HG02885 (cell line): ENCODE data around the gene TNS2.

Experiments
- ATAC-seq: cut with Tn5 transposase; IDR thresholded peaks from one replicate; pipeline ENCODE4 v1.9.1; 2021; ENCODE audit warnings: mild to moderate bottlenecking; ENCODE audit not compliant: unreplicated experiment, poor library complexity

TNS2 gene

DNA sequence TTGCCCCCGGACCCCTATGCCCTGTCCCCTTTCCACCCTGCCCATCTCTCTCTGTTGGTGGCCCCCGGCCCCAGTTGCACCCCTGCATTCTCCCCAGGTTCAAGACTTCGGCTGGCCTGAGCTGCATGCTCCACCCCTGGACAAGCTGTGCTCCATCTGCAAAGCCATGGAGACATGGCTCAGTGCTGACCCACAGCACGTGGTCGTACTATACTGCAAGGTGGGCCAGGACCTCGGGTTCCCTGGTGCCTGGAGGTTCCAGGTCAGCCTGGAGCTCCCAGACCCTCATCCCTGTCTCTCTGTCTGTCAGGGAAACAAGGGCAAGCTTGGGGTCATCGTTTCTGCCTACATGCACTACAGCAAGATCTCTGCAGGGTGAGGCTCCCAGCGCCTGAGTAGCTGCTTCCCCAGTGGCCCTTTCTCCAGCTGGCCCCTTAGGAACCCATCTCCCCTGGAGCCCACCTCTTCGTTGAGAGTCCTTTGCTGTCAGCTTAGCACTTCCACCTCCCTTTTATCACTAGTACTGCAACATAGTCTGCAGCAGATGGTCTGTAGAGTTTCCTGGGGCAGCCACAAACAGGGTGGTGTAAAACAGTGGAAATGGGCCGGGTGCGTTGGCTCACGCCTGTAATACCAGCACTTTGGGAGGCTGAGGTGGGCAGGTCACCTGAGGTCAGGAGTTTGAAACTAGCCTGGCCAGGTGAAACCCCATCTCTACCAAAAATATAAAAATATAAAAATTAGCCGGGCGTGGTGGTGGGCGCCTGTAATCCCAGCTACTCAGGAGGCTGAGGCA, 5.8 kb downstream of the TNS2 start:
- no peak for ATAC-seq

DNA sequence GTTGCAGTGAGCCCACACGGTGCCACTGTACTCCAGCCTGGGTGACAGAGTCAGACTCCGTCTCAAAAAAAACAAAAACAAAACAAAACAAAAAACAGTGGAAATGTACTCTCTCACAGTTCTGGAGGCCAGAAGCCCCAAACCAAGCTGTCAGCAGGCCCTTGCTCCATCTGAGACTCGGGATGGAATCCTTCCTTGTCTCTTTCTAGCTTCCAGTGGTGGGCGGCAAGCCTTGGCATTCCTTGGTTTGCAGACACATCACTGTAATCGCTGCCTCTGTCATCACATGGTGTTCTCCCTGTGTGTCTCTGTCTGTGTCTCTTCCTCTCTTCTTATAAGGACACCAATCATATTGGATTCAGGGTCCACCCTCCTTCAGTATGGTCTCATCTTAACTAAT, 6.4 kb downstream of the TNS2 start:
- no peak for ATAC-seq

DNA sequence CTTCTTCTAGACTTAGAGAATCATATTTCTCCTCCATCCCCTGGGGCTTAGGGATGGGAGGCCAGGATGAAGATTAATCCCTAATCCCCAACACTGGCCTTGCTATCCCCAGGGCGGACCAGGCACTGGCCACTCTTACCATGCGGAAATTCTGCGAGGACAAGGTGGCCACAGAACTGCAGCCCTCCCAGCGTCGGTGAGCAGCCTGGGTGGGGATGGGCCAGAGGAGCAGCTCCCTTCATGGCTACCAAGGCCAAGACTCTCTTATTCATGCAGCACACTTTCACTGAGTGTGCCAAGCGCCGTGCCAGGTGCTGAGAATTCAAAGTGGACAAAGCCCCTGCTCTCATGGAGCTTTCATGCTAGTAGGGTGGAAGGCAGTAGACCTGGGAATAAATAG, 7.0 kb downstream of the TNS2 start:
- no peak for ATAC-seq

DNA sequence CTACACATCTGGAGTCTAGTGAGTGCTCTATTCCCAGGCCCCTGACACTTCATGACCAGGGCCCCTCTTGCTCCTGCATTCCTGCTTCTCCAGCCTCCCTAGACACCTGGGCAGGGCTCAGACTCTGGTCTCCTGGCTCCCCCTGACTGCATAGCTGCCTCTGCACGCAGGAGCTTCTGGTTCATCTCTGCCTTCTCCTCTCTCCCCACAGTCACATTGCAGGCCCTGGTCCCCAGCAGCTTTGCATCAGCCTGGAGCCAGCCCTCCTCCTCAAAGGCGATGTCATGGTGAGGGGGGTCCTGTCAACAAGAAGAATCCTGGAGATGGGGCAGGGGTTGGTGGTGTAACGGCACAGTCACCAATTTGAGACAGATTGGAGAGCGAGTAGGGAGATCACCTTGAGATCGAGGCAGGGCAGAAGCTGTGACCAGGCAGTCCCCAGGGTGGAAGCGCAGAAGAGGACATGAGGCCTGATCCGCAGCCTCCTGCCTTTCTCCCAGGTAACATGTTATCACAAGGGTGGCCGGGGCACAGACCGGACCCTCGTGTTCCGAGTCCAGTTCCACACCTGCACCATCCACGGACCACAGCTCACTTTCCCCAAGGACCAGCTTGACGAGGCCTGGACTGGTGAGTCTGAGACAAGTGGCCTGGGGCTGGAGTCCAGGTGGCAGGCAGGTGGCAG, 8.1 kb downstream of the TNS2 start:
- ATAC-seq: no peak

GRCh38 chr12:53058674-53059433, 9.0 kb downstream of the TNS2 start:
- no peak for ATAC-seq

- ATAC-seq: no peak
Measured at GRCh38 chr12:53059434-53060063, 9.7 kb downstream of the TNS2 start.

DNA sequence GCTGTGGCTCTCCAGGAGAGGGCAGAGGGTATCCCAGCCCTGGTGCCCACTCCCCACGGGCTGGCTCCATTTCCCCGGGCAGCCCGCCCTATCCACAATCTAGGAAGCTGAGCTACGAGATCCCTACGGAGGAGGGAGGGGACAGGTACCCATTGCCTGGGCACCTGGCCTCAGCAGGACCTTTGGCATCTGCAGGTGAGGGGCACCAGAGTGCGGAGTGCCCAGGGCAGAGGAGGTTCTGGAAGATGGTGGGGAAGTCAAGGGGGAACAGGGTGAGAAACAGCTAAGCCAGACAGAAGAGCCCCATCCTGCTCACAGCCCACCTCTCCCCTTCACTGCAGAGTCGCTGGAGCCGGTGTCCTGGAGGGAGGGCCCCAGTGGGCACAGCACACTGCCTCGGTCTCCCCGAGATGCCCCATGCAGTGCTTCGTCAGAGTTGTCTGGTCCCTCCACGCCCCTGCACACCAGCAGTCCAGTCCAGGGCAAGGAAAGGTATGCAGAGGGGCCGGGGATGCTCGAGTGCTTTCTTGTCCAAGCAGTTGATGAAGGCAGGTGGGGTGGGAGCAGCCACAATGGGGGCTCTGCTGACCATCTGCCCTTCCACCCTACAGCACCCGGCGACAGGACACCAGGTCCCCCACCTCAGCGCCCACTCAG, 10.3 kb downstream of the TNS2 start:
- ATAC-seq: no peak

- no peak for ATAC-seq
Measured at GRCh38 chr12:53060721-53061276, 10.9 kb downstream of the TNS2 start.

DNA sequence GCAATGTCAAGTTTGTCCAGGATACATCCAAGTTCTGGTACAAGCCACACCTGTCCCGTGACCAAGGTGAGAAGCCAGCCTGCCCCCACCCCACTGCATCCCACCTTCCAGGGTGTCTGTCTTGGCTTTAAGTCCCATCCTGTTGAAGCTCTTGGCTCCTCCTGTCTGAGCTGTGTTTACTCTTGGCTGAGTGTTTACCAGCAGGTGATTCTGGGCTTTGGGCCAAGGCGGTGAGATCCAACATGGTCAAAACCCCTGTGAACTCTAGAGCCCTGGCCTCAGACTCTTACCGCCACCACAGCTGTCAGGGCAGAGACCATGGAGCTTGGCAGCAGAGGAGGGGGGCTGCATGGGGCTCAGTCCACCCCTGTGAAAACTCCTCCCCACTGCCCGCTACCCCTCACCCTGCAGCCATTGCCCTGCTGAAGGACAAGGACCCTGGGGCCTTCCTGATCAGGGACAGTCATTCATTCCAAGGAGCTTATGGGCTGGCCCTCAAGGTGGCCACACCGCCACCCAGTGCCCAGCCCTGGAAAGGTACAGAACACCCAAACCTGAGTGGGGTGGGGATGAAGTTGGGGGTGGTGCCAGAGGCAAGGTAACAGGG, 11.6 kb downstream of the TNS2 start:
- ATAC-seq: no peak

- ATAC-seq: no peak
Measured at GRCh38 chr12:53062011-53062961, 12.4 kb downstream of the TNS2 start.

DNA sequence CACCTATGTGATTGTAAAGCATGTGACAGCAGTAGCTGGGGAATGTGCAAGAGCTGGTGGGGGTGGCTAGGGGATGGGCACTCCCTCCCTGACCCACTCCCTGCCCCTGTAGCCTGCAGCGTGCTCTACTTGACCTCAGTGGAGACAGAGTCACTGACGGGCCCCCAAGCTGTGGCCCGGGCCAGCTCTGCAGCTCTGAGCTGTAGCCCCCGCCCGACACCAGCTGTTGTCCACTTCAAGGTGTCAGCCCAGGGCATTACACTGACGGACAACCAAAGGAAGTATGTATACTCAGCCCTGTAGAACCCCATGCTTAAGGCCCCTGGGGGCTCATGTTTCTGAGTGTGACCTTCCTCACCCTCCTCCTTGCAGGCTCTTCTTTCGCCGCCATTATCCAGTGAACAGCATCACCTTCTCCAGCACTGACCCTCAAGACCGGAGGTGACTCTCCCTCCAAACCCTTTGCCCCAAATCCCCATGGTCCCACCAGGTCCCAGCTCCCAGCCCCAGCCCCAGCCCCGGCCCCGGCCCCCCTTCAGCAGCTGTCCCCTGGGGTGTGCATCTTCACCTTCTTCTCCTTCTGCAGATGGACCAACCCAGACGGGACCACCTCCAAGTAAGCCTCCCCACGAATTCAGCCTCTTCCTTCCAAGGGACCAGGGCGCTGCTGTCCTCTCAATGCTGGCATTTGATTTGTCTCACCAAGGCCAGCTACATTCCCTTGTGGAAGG, 13.3 kb downstream of the TNS2 start:
- ATAC-seq: no peak

GRCh38 chr12:53063708-53064612, 14.1 kb downstream of the TNS2 start:
- ATAC-seq: no peak

DNA sequence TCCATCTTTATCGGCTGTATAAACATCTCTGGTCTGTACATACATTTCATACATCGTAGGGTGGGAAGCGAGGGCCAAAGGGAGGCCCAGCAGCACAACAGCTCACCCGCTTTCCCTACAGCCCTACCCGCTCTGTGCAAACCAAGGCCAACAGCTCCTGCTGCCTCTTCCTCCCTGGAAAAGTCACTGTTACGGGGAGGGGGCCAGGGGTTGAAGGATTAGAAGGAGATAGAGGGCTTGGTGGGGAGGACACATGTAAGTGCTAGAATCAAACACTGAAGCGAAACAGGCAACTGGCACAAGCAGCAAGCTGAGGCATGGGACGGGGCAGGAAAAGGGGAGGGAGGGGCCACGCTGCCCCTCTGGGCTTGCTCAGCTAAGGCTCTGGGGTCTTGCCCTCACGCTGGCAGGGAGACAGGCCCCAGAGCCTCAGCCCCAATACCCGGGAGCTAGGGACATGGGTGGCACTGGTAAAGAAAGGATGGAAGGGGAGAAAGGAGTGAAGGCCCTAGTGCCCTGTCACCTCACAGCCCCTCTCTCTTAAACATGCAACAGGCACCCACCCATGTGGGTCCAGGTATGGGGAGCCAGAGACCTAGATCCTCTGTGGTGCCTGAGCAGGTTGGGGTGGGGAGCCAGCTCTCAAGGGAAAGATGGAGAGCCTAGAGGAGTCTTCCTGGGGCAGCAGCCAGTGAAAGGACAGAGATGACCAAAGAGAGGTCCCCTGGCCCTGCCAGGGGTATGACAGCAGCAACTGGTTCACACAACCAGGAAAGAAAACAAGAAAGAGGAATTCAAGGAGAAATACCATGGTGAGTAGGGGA, 15.0 kb downstream of the TNS2 start:
- no peak for ATAC-seq

- no peak for ATAC-seq
Measured at GRCh38 chr12:53065470-53065869, 15.6 kb downstream of the TNS2 start.

GRCh38 chr12:53065975-53066931, 16.4 kb downstream of the TNS2 start:
- no peak for ATAC-seq
